Panc1 (cell line): ENCODE results near the gene CDR2L. TPM values are rescaled to one million over a fixed set of nuclear protein-coding genes. Genes with fewer than 3 reads are reported as not detected.

Experiments used
- ATAC-seq: fragments of 200-7000 bp; cut with Tn5 transposase; 2 replicates; pipeline ENCODE4 v1.9.1; 2020; ENCODE audit warnings: mild to moderate bottlenecking, moderate library complexity
- BruUV-seq: library from RNA; stranded (reverse); fragments of 400-500 nt; replicated peaks from 2 replicates; lab custom pipeline; 2021; lab: Mats Ljungman, UMichigan
- CTCF ChIA-PET: fragments of 300-600 bp; sonication (Branson Sonifier 250); formaldehyde crosslinking; loops from one replicate; lab custom pipeline; 2022; ENCODE audit warnings: antibody characterized with exemption; lab: Charles Lee
- POLR2A ChIA-PET: fragments of 300-600 bp; sonication (Branson Sonifier 250); formaldehyde crosslinking; loops from one replicate; lab custom pipeline; 2022; ENCODE audit warnings: antibody characterized with exemption; lab: Charles Lee
- DNase-seq: peaks from one replicate; pipeline ENCODE4 v3.0.0-alpha.2; 2010; ENCODE audit warnings: low read depth, low spot score
- H3K27ac ChIP-seq: 2 replicates; pipeline ENCODE4 v1.5.1; 2011; ENCODE audit warnings: mild to moderate bottlenecking, low read length, inconsistent platforms
- H3K27me3 ChIP-seq: fragments of 200-500 bp; sonication (Bioruptor generic); 2 replicates; pipeline ENCODE4 v1.6.0; 2014; ENCODE audit warnings: low read length, inconsistent platforms; ENCODE audit not compliant: control insufficient read depth, insufficient read depth
- H3K36me3 ChIP-seq: fragments of 200-500 bp; sonication (Bioruptor generic); 2 replicates; pipeline ENCODE4 v1.5.1; 2014; ENCODE audit warnings: inconsistent platforms, mild to moderate bottlenecking, low read length, moderate library complexity; ENCODE audit not compliant: control insufficient read depth, insufficient read depth
- H3K4me1 ChIP-seq: 2 replicates; pipeline ENCODE4 v1.5.1; 2011; ENCODE audit warnings: inconsistent platforms, mild to moderate bottlenecking, low read length, moderate library complexity; ENCODE audit not compliant: control insufficient read depth, insufficient read depth
- H3K4me3 ChIP-seq, 2 experiments: 2 replicates each; pipeline ENCODE4 v1.5.1; 2011 to 2012; ENCODE audit warnings: low read depth in 2 of 2, low read length in 2 of 2, mild to moderate bottlenecking in 2 of 2, inconsistent platforms in 1 of 2, moderate library complexity in 1 of 2
- H3K9me3 ChIP-seq: fragments of 200-500 bp; sonication (Bioruptor generic); 2 replicates; pipeline ENCODE4 v1.5.1; 2014; ENCODE audit warnings: low read depth, mild to moderate bottlenecking, inconsistent platforms, low read length, moderate library complexity; ENCODE audit not compliant: control insufficient read depth, insufficient read depth
- CTCF ChIP-seq: fragments of 450-650 bp; IDR thresholded peaks from 2 replicates; pipeline ENCODE4 v1.5.1; 2017; ENCODE audit warnings: mild to moderate bottlenecking
- POLR2AphosphoS5 ChIP-seq: IDR thresholded peaks from 2 replicates; pipeline ENCODE4 v1.6.1; 2012; ENCODE audit warnings: mild to moderate bottlenecking, low read depth, low read length, moderate library complexity
- SIN3A ChIP-seq: IDR thresholded peaks from 2 replicates; pipeline ENCODE4 v1.6.1; 2012; ENCODE audit warnings: low read depth, mild to moderate bottlenecking, low read length, moderate library complexity, borderline replicate concordance; ENCODE audit not compliant: insufficient read depth
- TCF7L2 ChIP-seq: IDR thresholded peaks from 2 replicates; pipeline ENCODE4 v1.6.1; 2011; ENCODE audit warnings: mild to moderate bottlenecking, low read depth, low read length, inconsistent platforms
- in situ Hi-C: cut with HindIII; loops from 2 replicates; pipeline ENCODE4 v1.10.0; 2016; ENCODE audit warnings: low sequenced_read_pairs, low pct_unique_long_range_greater_than_20kb
- intact Hi-C: fragments of 100-400 bp; cut with micrococcal nuclease; formaldehyde crosslinking; loops from one replicate; pipeline ENCODE4 v1.10.0; 2022; ENCODE audit not compliant: unreplicated experiment
- total RNA-seq: library from RNA; stranded (reverse); gene quantifications from one replicate; pipeline ENCODE4 v1.2.1, GENCODE V29; 2021; ENCODE audit not compliant: unreplicated experiment
- TF ChIP-seq, protein P1 (sequence below), 2 experiments: IDR thresholded peaks; 2 replicates each; pipeline ENCODE4 v1.6.1; 2011 to 2012; ENCODE audit warnings: low read depth in 2 of 2, control low read depth in 1 of 2, low read length in 1 of 2, mild to moderate bottlenecking in 1 of 2, moderate library complexity in 1 of 2; ENCODE audit not compliant: insufficient read depth in 1 of 2

Gene CDR2L
- total RNA-seq, 1 experiment from 2014 or later: 32.0 TPM

GRCh38 chr17:74970395-74970794, 17.0 kb upstream of the CDR2L start:
- in situ Hi-C loops: no loop called here
- Histone ChIP-seq H3K27me3 (no peaks in the 10 kb centered on the region), H3K4me1 (peaks cover 4% of the 10 kb centered on the region; the same call in 1 of the 2 replicates), H3K27ac (no peak overlapping the region), H3K4me3 (no peak overlapping the region), H3K9me3 (no peaks in the 10 kb centered on the region), H3K36me3 (no peaks in the 10 kb centered on the region)
- ChIA-PET CTCF (interaction anchor here (1.8 kb wide), 1 partner anchor 8 kb away, joined by 10 read pairs; no protein-coding TSS in a partner anchor), POLR2A (interaction anchor here (0.6 kb wide), 2 partner anchors 97 to 435 kb away, joined by 4 read pairs; partner anchors contain the start of gene GRB2)
- peak; percentile 6; the same call in 1 of the 2 replicates for ATAC-seq
- intact Hi-C loops: loop anchor here (10.0 kb wide), 1 partner anchor 134 kb away; the partner anchor contains the start of gene ARMC7
- no peak for DNase-seq
- BruUV-seq: no TSS peak
- TF ChIP-seq TCF7L2: no peak
- TF ChIP-seq, protein P1, sequence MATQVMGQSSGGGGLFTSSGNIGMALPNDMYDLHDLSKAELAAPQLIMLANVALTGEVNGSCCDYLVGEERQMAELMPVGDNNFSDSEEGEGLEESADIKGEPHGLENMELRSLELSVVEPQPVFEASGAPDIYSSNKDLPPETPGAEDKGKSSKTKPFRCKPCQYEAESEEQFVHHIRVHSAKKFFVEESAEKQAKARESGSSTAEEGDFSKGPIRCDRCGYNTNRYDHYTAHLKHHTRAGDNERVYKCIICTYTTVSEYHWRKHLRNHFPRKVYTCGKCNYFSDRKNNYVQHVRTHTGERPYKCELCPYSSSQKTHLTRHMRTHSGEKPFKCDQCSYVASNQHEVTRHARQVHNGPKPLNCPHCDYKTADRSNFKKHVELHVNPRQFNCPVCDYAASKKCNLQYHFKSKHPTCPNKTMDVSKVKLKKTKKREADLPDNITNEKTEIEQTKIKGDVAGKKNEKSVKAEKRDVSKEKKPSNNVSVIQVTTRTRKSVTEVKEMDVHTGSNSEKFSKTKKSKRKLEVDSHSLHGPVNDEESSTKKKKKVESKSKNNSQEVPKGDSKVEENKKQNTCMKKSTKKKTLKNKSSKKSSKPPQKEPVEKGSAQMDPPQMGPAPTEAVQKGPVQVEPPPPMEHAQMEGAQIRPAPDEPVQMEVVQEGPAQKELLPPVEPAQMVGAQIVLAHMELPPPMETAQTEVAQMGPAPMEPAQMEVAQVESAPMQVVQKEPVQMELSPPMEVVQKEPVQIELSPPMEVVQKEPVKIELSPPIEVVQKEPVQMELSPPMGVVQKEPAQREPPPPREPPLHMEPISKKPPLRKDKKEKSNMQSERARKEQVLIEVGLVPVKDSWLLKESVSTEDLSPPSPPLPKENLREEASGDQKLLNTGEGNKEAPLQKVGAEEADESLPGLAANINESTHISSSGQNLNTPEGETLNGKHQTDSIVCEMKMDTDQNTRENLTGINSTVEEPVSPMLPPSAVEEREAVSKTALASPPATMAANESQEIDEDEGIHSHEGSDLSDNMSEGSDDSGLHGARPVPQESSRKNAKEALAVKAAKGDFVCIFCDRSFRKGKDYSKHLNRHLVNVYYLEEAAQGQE (IDR thresholded peaks at IDR 0.05; ENCODE audit: insufficient read depth in 1 of 2, low read depth in 2 of 2, low read length in 1 of 2): no peak
- TF ChIP-seq SIN3A: no peak
- TF ChIP-seq POLR2AphosphoS5: no peak
- no peak for TF ChIP-seq CTCF

GRCh38 chr17:74971069-74971841, 16.2 kb upstream of the CDR2L start:
- no peak for ATAC-seq
- Histone ChIP-seq H3K27ac (no peak overlapping the region), H3K27me3 (no peaks in the 10 kb centered on the region), H3K9me3 (no peaks in the 10 kb centered on the region), H3K4me3 (peak overlapping the region; percentile 52 to 58), H3K36me3 (no peaks in the 10 kb centered on the region), H3K4me1 (peaks cover 4% of the 10 kb centered on the region; the same call in 1 of the 2 replicates)
- POLR2A ChIA-PET: no interaction called here
- no TSS peak for BruUV-seq
- no peak for DNase-seq
- CTCF ChIA-PET: interaction anchor here (0.5 to 1.8 kb wide), 5 partner anchors 9 to 321 kb away, joined by 3 to 10 read pairs (median 3); no protein-coding TSS in a partner anchor
- intact Hi-C loops: loop anchor here (10.0 kb wide), 1 partner anchor 134 kb away; the partner anchor contains the start of gene ARMC7
- TF ChIP-seq SIN3A (no peak), CTCF (no peak), TCF7L2 (no peak), POLR2AphosphoS5 (no peak)
- TF ChIP-seq, protein P1 (IDR thresholded peaks at IDR 0.05; ENCODE audit: insufficient read depth in 1 of 2, low read depth in 2 of 2, low read length in 1 of 2): no peak
- in situ Hi-C loops: no loop called here
